H1 (cell line): ENCODE data around the gene CFAP161. TPM values are rescaled to one million over a fixed set of nuclear protein-coding genes. Genes with fewer than 3 reads are reported as not detected.

Source experiments
- CTCF ChIA-PET: fragments of 300-600 bp; sonication (Branson Sonifier 250); formaldehyde crosslinking; loops from one replicate; lab custom pipeline; 2021; ENCODE audit not compliant: partially characterized antibody; lab: Charles Lee
- POLR2A ChIA-PET: fragments of 300-600 bp; sonication (Branson Sonifier 250); formaldehyde crosslinking; loops from one replicate; lab custom pipeline; 2021; ENCODE audit warnings: inconsistent platforms; ENCODE audit not compliant: partially characterized antibody; lab: Charles Lee
- DNase-seq, 2 experiments: peaks; one replicate each; pipeline versions ENCODE4 v3.0.0 to v3.0.0-alpha.2; 2010 to 2022; ENCODE audit warnings: low spot score in 2 of 2, low read depth in 1 of 2, mixed read lengths in 1 of 2
- FAIRE-seq: peaks from 2 replicates; lab custom pipeline; 2011; peaks lifted over from hg19 to GRCh38; lab: Jason Lieb, UNC
- H2AFZ ChIP-seq: 2 replicates; pipeline ENCODE4 v1.8.1; 2012; ENCODE audit warnings: low read length, inconsistent platforms
- H2AK5ac ChIP-seq: 2 replicates; pipeline ENCODE4 v1.6.1; 2013; ENCODE audit warnings: low read depth, low read length
- H2BK120ac ChIP-seq: replicated peaks from 2 replicates; pipeline ENCODE3; 2013; ENCODE audit warnings: low read depth, low read length, inconsistent platforms
- H2BK12ac ChIP-seq: 2 replicates; pipeline ENCODE4 v1.6.1; 2013; ENCODE audit warnings: low read depth, low read length
- H2BK15ac ChIP-seq: 2 replicates; pipeline ENCODE4 v1.6.1; 2013; ENCODE audit warnings: low read length
- H2BK20ac ChIP-seq: 2 replicates; pipeline ENCODE4 v1.6.1; 2013; ENCODE audit warnings: low read length
- H2BK5ac ChIP-seq: 2 replicates; pipeline ENCODE4 v1.6.1; 2013; ENCODE audit warnings: low read depth, low read length
- H3K14ac ChIP-seq: 2 replicates; pipeline ENCODE4 v1.6.1; 2013; ENCODE audit warnings: inconsistent platforms; ENCODE audit not compliant: insufficient read length
- H3K18ac ChIP-seq: 2 replicates; pipeline ENCODE4 v1.6.1; 2013; ENCODE audit warnings: low read length; ENCODE audit errors: extremely low read depth
- H3K23ac ChIP-seq: 2 replicates; pipeline ENCODE4 v1.6.1; 2013; ENCODE audit warnings: inconsistent platforms; ENCODE audit not compliant: insufficient read length
- H3K23me2 ChIP-seq: 2 replicates; pipeline ENCODE4 v1.6.1; 2013; ENCODE audit warnings: low read depth, low read length
- H3K27ac ChIP-seq: 2 replicates; pipeline ENCODE4 v1.6.1; 2011; ENCODE audit warnings: low read depth, low read length, inconsistent platforms
- H3K27me3 ChIP-seq, 4 experiments: replicated peaks in 1 of 4; 1 replicate in 1 of 4; 2 replicates in 3 of 4; pipeline versions ENCODE4 v1.6.1 to v1.8.1; 2011 to 2013; ENCODE audit warnings: low read length in 3 of 4, mild to moderate bottlenecking in 3 of 4, inconsistent platforms in 2 of 4, mixed read lengths in 2 of 4, moderate library complexity in 1 of 4; ENCODE audit not compliant: control insufficient read depth in 3 of 4, insufficient read depth in 3 of 4; ENCODE audit errors: extremely low read depth in 1 of 4
- H3K36me3 ChIP-seq, 4 experiments: 2 replicates each; pipeline versions ENCODE4 v1.6.1 to v1.8.1; 2011 to 2013; ENCODE audit warnings: mild to moderate bottlenecking in 4 of 4, low read length in 3 of 4, moderate library complexity in 2 of 4, control low read depth in 1 of 4, inconsistent platforms in 1 of 4; ENCODE audit not compliant: insufficient read depth in 4 of 4, control insufficient read depth in 2 of 4
- H3K4ac ChIP-seq: replicated peaks from 2 replicates; pipeline ENCODE3; 2013; ENCODE audit warnings: low read length, low read depth, mixed read lengths, inconsistent platforms; ENCODE audit not compliant: insufficient read length
- H3K4me1 ChIP-seq, 4 experiments: replicated peaks in 1 of 4; 1 replicate in 1 of 4; 2 replicates in 3 of 4; pipeline versions ENCODE4 v1.6.1 to v1.8.1; 2011 to 2013; ENCODE audit warnings: low read length in 3 of 4, inconsistent platforms in 2 of 4, mixed read lengths in 1 of 4; ENCODE audit not compliant: insufficient read depth in 4 of 4, control insufficient read depth in 3 of 4
- H3K4me2 ChIP-seq, 2 experiments: 2 replicates each; pipeline versions ENCODE4 v1.6.1 to v1.8.1; 2011 to 2013; ENCODE audit warnings: low read depth in 2 of 2, low read length in 2 of 2, control low read depth in 1 of 2, inconsistent platforms in 1 of 2, mild to moderate bottlenecking in 1 of 2; ENCODE audit not compliant: insufficient read depth in 1 of 2
- H3K4me3 ChIP-seq, 4 experiments: fragments of 200-600, 300-600 bp in 1 of 4; sonication (generic), shearing (Covaris generic), sonication (Bioruptor Twin) in 1 of 4; 2 replicates each; pipeline versions ENCODE4 v1.5.1 to v1.8.1; 2011 to 2016; ENCODE audit warnings: low read length in 4 of 4, low read depth in 3 of 4, control low read depth in 2 of 4, inconsistent platforms in 2 of 4, mild to moderate bottlenecking in 2 of 4, mixed read lengths in 1 of 4, moderate library complexity in 1 of 4; ENCODE audit not compliant: insufficient read depth in 2 of 4; ENCODE audit errors: extremely low read depth in 1 of 4
- H3K56ac ChIP-seq: replicated peaks from 2 replicates; pipeline ENCODE3; 2013; ENCODE audit warnings: low read depth, mild to moderate bottlenecking, mixed read lengths, low read length, inconsistent platforms; ENCODE audit not compliant: insufficient read length
- H3K79me1 ChIP-seq: 2 replicates; pipeline ENCODE4 v1.6.1; 2013; ENCODE audit warnings: low read depth, low read length, control low read depth
- H3K79me2 ChIP-seq, 2 experiments: 2 replicates each; pipeline versions ENCODE4 v1.6.1 to v1.8.1; 2012 to 2013; ENCODE audit warnings: low read length in 2 of 2, mild to moderate bottlenecking in 2 of 2, inconsistent platforms in 1 of 2; ENCODE audit not compliant: insufficient read depth in 2 of 2, control insufficient read depth in 1 of 2
- H3K9ac ChIP-seq, 4 experiments: replicated peaks in 1 of 4; 1 replicate in 1 of 4; 2 replicates in 3 of 4; pipeline versions ENCODE4 v1.6.1 to v1.8.1; 2011 to 2013; ENCODE audit warnings: low read depth in 3 of 4, low read length in 3 of 4, control low read depth in 2 of 4, mild to moderate bottlenecking in 2 of 4, moderate library complexity in 2 of 4, inconsistent platforms in 1 of 4; ENCODE audit errors: extremely low read depth in 1 of 4
- H3K9me3 ChIP-seq, 2 experiments: 2 replicates each; pipeline versions ENCODE4 v1.6.1 to v1.8.1; 2012 to 2013; ENCODE audit warnings: mild to moderate bottlenecking in 2 of 2, moderate library complexity in 2 of 2, control low read depth in 1 of 2, inconsistent platforms in 1 of 2, low read depth in 1 of 2, low read length in 1 of 2, mixed read lengths in 1 of 2; ENCODE audit not compliant: insufficient read depth in 2 of 2
- H4K20me1 ChIP-seq, 2 experiments: replicated peaks in 1 of 2; 2 replicates each; pipeline versions ENCODE3 to v1.8.1; 2011 to 2013; ENCODE audit warnings: inconsistent platforms in 2 of 2, low read length in 2 of 2, mild to moderate bottlenecking in 1 of 2; ENCODE audit not compliant: insufficient read depth in 2 of 2, control insufficient read depth in 1 of 2
- H4K5ac ChIP-seq: 2 replicates; pipeline ENCODE4 v1.6.1; 2013; ENCODE audit warnings: low read length, low read depth, mixed read lengths, inconsistent platforms; ENCODE audit not compliant: insufficient read length
- H4K8ac ChIP-seq: 2 replicates; pipeline ENCODE4 v1.8.0; 2013; ENCODE audit warnings: mild to moderate bottlenecking, moderate library complexity, low read length, inconsistent platforms; ENCODE audit not compliant: insufficient read depth; ENCODE audit errors: extremely low read depth
- H4K91ac ChIP-seq: replicated peaks from 2 replicates; pipeline ENCODE3; 2013; ENCODE audit warnings: low read length, mixed read lengths, inconsistent platforms; ENCODE audit not compliant: insufficient read length
- CBX8 ChIP-seq: fragments of 300-800, 300-1000 bp; sonication (generic); IDR thresholded peaks from 2 replicates; pipeline ENCODE4 v1.7.1; 2016; ENCODE audit warnings: low read depth, low read length, borderline replicate concordance
- CREB1 ChIP-seq: IDR thresholded peaks from 2 replicates; pipeline ENCODE4 v1.6.1; 2012; ENCODE audit warnings: inconsistent platforms
- CTBP2 ChIP-seq: IDR thresholded peaks from 2 replicates; pipeline ENCODE4 v1.7.0; 2011; ENCODE audit warnings: borderline replicate concordance, mild to moderate bottlenecking, moderate library complexity, mixed read lengths, low read length; ENCODE audit not compliant: insufficient read depth, insufficient read length
- HDAC2 ChIP-seq, 2 experiments: fragments of 300-600 bp in 1 of 2; sonication (generic) in 1 of 2; IDR thresholded peaks; 2 replicates each; pipeline ENCODE4 v1.6.1; 2011 to 2012; ENCODE audit warnings: low read depth in 2 of 2, low read length in 2 of 2, mild to moderate bottlenecking in 2 of 2, moderate library complexity in 2 of 2, borderline replicate concordance in 1 of 2, inconsistent platforms in 1 of 2
- JUN ChIP-seq: IDR thresholded peaks from 2 replicates; pipeline ENCODE4 v1.6.1; 2011; ENCODE audit warnings: low read depth, mild to moderate bottlenecking, improper control_type of control experiment, low read length
- RAD21 ChIP-seq, 2 experiments: IDR thresholded peaks in 1 of 2; conservative IDR thresholded peaks in 1 of 2; 2 replicates each; pipeline ENCODE4 v1.6.1; 2011; ENCODE audit warnings: low read depth in 2 of 2, low read length in 2 of 2, improper control_type of control experiment in 1 of 2, inconsistent platforms in 1 of 2, mild to moderate bottlenecking in 1 of 2, moderate library complexity in 1 of 2
- SRF ChIP-seq: IDR thresholded peaks from 2 replicates; pipeline ENCODE4 v1.6.1; 2011; ENCODE audit warnings: mild to moderate bottlenecking, low read depth, low read length, moderate library complexity
- ZNF274 ChIP-seq: IDR thresholded peaks from 2 replicates; pipeline ENCODE4 v1.7.0; 2012; ENCODE audit warnings: low read length, borderline replicate concordance; ENCODE audit errors: extremely low read depth
- WGBS, 2 experiments: shearing (Covaris generic) in 1 of 2; methylation state at CpG; one replicate each; pipeline versions ENCODE4 v1.1.6 to v1.1.7; 2013 to 2015; ENCODE audit warnings: low lambda C conversion rate in 2 of 2, mixed read lengths in 2 of 2, inconsistent platforms in 1 of 2, low coverage in 1 of 2, missing lambda C conversion rate in 1 of 2; ENCODE audit not compliant: insufficient replicate concordance in 2 of 2, insufficient coverage in 1 of 2, insufficient read length in 1 of 2; ENCODE audit errors: extremely low coverage in 1 of 2, missing lambda C conversion rate in 1 of 2; 5-methylcytosine and 5-hydroxymethylcytosine counted together
- polyA plus RNA-seq, 7 experiments: library from polyadenylated mRNA; depleted of rRNA in 3 of 7; stranded (reverse) in 5 of 7; unstranded in 2 of 7; fragments of >200 nt in 5 of 7; fragments of 200-250 nt in 2 of 7; gene quantifications; 1 replicate in 5 of 7; 2 replicates in 1 of 7; 4 replicates in 1 of 7; pipeline versions ENCODE4 v1.2.1 to v1.2.3, GENCODE V29; 2011 to 2013; ENCODE audit warnings: missing spikeins in 2 of 7, mixed read lengths in 2 of 7
- total RNA-seq: library from RNA; stranded (reverse); fragmentation: NEBNext Ultra II Directional; extraction: Animal tissue kit (Norgen Biotek cat#: 25700); gene quantifications from 2 replicates; pipeline ENCODE4 v1.2.1, GENCODE V29; 2021

Gene CFAP161
- total and polyA plus RNA-seq, 2 of the 8 experiments (the other 6 are each of a cell fraction or from before 2014, with no cell fraction given), result 0.05 TPM; not detected in 1

DNA sequence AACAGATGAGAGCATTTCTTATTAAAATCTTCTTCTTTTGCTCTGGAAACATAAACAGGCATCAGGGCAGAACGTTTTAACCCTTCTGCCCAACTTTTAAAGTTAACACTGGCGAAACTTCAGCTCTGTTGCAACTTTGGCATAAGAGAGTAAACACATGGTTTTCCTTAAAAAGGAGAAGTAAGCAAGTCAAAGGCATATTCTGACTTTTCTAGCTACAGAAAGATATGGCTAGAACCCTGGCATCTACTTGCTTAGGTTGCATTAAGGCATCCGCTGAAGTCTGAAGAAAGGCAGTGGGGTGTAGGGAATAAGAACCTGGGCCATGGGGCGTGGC lies 49.3 kb downstream of the CFAP161 start:
- H2AK5ac ChIP-seq, result no peak overlapping the region
- no peaks in the 10 kb centered on the region for H3K9me3 ChIP-seq
- no peak overlapping the region for H2AFZ ChIP-seq
- H3K23ac ChIP-seq, result no peak overlapping the region
- ChIA-PET POLR2A (no interaction called here), CTCF (interaction anchor here (1.0 to 3.2 kb wide), 7 partner anchors 8 to 86 kb away, joined by 4 to 13 read pairs (median 5); no protein-coding TSS in a partner anchor)
- no peaks in the 10 kb centered on the region for H3K79me2 ChIP-seq
- H3K27me3 ChIP-seq, result no peaks in the 10 kb centered on the region; a peak in 1 of 7 replicates
- no peaks in the 10 kb centered on the region for H3K4me1 ChIP-seq
- no peak overlapping the region for H3K27ac ChIP-seq
- no peak overlapping the region for H2BK15ac ChIP-seq
- H3K4me2 ChIP-seq, result no peak overlapping the region
- H3K4ac ChIP-seq, result no peak overlapping the region
- 71% methylated on average over 4 of the region's 4 CpGs; no CpG with 5 or more reads in 1 of the 2 experiments for WGBS, 2 experiments
- H3K9ac ChIP-seq, result no peak overlapping the region
- H4K8ac ChIP-seq, result no peak overlapping the region
- no peak overlapping the region for H3K4me3 ChIP-seq
- H3K79me1 ChIP-seq, result no peaks in the 10 kb centered on the region
- no peak overlapping the region for H2BK120ac ChIP-seq
- H3K36me3 ChIP-seq, result no peaks in the 10 kb centered on the region
- H3K23me2 ChIP-seq, result no peaks in the 10 kb centered on the region
- no peak overlapping the region for H2BK20ac ChIP-seq
- no peak for TF ChIP-seq HDAC2 (IDR thresholded peaks at IDR 0.05; ENCODE audit: borderline replicate concordance in 1 of 2, low read depth in 2 of 2, low read length in 2 of 2)
- no peak for TF ChIP-seq CREB1
- TF ChIP-seq ZNF274, result no peak
- TF ChIP-seq SRF, result no peak
- no peak for TF ChIP-seq RAD21 (IDR thresholded peaks at IDR 0.05 in 1 of 2, conservative IDR thresholded peaks at IDR 0.05 in 1 of 2; ENCODE audit: low read depth in 2 of 2, low read length in 2 of 2)
- no peak for TF ChIP-seq CTBP2
- TF ChIP-seq CBX8, result no peak
- no peak for TF ChIP-seq JUN
- DNase-seq, result no peak
- H2BK12ac ChIP-seq, result no peak overlapping the region
- no peak for FAIRE-seq
- H4K91ac ChIP-seq, result no peak overlapping the region
- no peaks in the 10 kb centered on the region for H4K20me1 ChIP-seq
- no peak overlapping the region for H4K5ac ChIP-seq
- H3K56ac ChIP-seq, result no peak overlapping the region
- no peak overlapping the region for H2BK5ac ChIP-seq
- H3K14ac ChIP-seq, result no peak overlapping the region
- no peak overlapping the region for H3K18ac ChIP-seq
